Central memory CD8-positive, alpha-beta T cell (primary cell): Measurements from ENCODE around the gene ETS1.

ENCODE experiments used
- ATAC-seq: fragments of 150-1000 bp; cut with Tn5 transposase; replicated peaks from 2 replicates; pipeline ENCODE4 v1.10.0; 2022; ENCODE audit warnings: mild to moderate bottlenecking, moderate FRiP score, moderate number of reproducible peaks; ENCODE audit not compliant: poor library complexity, severe bottlenecking; ENCODE audit errors: extremely low read depth
- DNase-seq, 2 donors: peaks; one replicate each; pipeline ENCODE4 v3.0.0; 2021; ENCODE audit warnings: low spot score in 2 of 2
- H3K27ac Mint-ChIP-seq: one replicate; pipeline ENCODE4 v1.8.0; 2022; ENCODE audit warnings: low read depth, mild to moderate bottlenecking, moderate library complexity, mixed read lengths
- H3K27me3 Mint-ChIP-seq: one replicate; pipeline ENCODE4 v1.8.0; 2022; ENCODE audit warnings: mixed read lengths
- H3K36me3 Mint-ChIP-seq: one replicate; pipeline ENCODE4 v1.8.0; 2022; ENCODE audit warnings: mild to moderate bottlenecking, moderate library complexity, mixed read lengths; ENCODE audit not compliant: insufficient read depth
- H3K4me1 Mint-ChIP-seq: one replicate; pipeline ENCODE4 v1.8.0; 2022; ENCODE audit warnings: mixed read lengths
- H3K4me3 Mint-ChIP-seq: one replicate; pipeline ENCODE4 v1.8.0; 2022; ENCODE audit warnings: mild to moderate bottlenecking, moderate library complexity, mixed read lengths
- H3K9me3 Mint-ChIP-seq: one replicate; pipeline ENCODE4 v1.8.0; 2022; ENCODE audit warnings: mixed read lengths

ETS1 gene

GRCh38 chr11:128625326-128625725, 38.0 kb upstream of the ETS1 start:
- H3K4me3 Mint-ChIP-seq, result peak overlapping the region; percentile 70
- ATAC-seq (no peak), DNase-seq (no peak)
- H3K9me3 Mint-ChIP-seq, result no peaks in the 10 kb centered on the region
- H3K27ac Mint-ChIP-seq, result peak overlapping the region; percentile 97
- H3K4me1 Mint-ChIP-seq, result peaks cover 85% of the 10 kb centered on the region
- peaks cover 18% of the 10 kb centered on the region for H3K36me3 Mint-ChIP-seq
- H3K27me3 Mint-ChIP-seq, result no peaks in the 10 kb centered on the region

- H3K27me3 Mint-ChIP-seq, result no peaks in the 10 kb centered on the region
- ATAC-seq (peak; percentile 60), DNase-seq (peak; percentile 39 to 61)
- peak overlapping the region; percentile 97 for H3K27ac Mint-ChIP-seq
- peaks cover 18% of the 10 kb centered on the region for H3K36me3 Mint-ChIP-seq
- peak overlapping the region; percentile 70 for H3K4me3 Mint-ChIP-seq
- H3K4me1 Mint-ChIP-seq, result peaks cover 85% of the 10 kb centered on the region
- H3K9me3 Mint-ChIP-seq, result no peaks in the 10 kb centered on the region
These were observed 37.2 kb upstream of the ETS1 start for GRCh38 chr11:128624269-128625175.

GRCh38 chr11:128623091-128623490, 35.7 kb upstream of the ETS1 start:
- peaks cover 85% of the 10 kb centered on the region for H3K4me1 Mint-ChIP-seq
- H3K9me3 Mint-ChIP-seq, result no peaks in the 10 kb centered on the region
- H3K36me3 Mint-ChIP-seq, result peaks cover 14% of the 10 kb centered on the region
- H3K27me3 Mint-ChIP-seq, result no peaks in the 10 kb centered on the region
- no peak overlapping the region for H3K4me3 Mint-ChIP-seq
- peak overlapping the region; percentile 97 for H3K27ac Mint-ChIP-seq
- no peak for ATAC-seq
- DNase-seq, result no peak

- H3K27ac Mint-ChIP-seq, result peak overlapping the region; percentile 20
- peaks cover 75% of the 10 kb centered on the region for H3K4me1 Mint-ChIP-seq
- peaks cover 12% of the 10 kb centered on the region for H3K36me3 Mint-ChIP-seq
- DNase-seq, result no peak
- no peaks in the 10 kb centered on the region for H3K9me3 Mint-ChIP-seq
- ATAC-seq, result no peak
- H3K27me3 Mint-ChIP-seq, result no peaks in the 10 kb centered on the region
- no peak overlapping the region for H3K4me3 Mint-ChIP-seq
These were observed 34.5 kb upstream of the ETS1 start for GRCh38 chr11:128621601-128622501.

- Mint-ChIP-seq H3K36me3 (peaks cover 7% of the 10 kb centered on the region), H3K4me3 (no peak overlapping the region)
These were observed 33.1 kb upstream of the ETS1 start for GRCh38 chr11:128620309-128621100.

GRCh38 chr11:128619540-128620308, 32.4 kb upstream of the ETS1 start:
- no peak for ATAC-seq
- DNase-seq, result no peak
- Mint-ChIP-seq H3K4me1 (peaks cover 54% of the 10 kb centered on the region), H3K27me3 (no peaks in the 10 kb centered on the region), H3K4me3 (no peak overlapping the region), H3K9me3 (no peaks in the 10 kb centered on the region), H3K27ac (peak overlapping the region; percentile 67), H3K36me3 (peaks cover 6% of the 10 kb centered on the region)

More at GRCh38 chr11:128620309-128621100, 33.1 kb upstream of the ETS1 start:
- DNase-seq (no peak), ATAC-seq (no peak)
- H3K27ac Mint-ChIP-seq, result peak overlapping the region; percentile 67
- H3K4me1 Mint-ChIP-seq, result peaks cover 61% of the 10 kb centered on the region
- no peaks in the 10 kb centered on the region for H3K27me3 Mint-ChIP-seq
- no peaks in the 10 kb centered on the region for H3K9me3 Mint-ChIP-seq

- no peak overlapping the region for H3K4me3 Mint-ChIP-seq
- H3K4me1 Mint-ChIP-seq, result peaks cover 52% of the 10 kb centered on the region
- no peak overlapping the region for H3K27ac Mint-ChIP-seq
These were observed 31.6 kb upstream of the ETS1 start for GRCh38 chr11:128619007-128619406.

GRCh38 chr11:128618603-128619002, 31.2 kb upstream of the ETS1 start:
- no peak for ATAC-seq
- Mint-ChIP-seq H3K36me3 (peaks cover 2% of the 10 kb centered on the region), H3K27me3 (no peaks in the 10 kb centered on the region), H3K27ac (no peak overlapping the region), H3K4me1 (peaks cover 50% of the 10 kb centered on the region), H3K4me3 (no peak overlapping the region), H3K9me3 (no peaks in the 10 kb centered on the region)
- no peak for DNase-seq

More at GRCh38 chr11:128619007-128619406, 31.6 kb upstream of the ETS1 start:
- Mint-ChIP-seq H3K9me3 (no peaks in the 10 kb centered on the region), H3K27me3 (no peaks in the 10 kb centered on the region), H3K36me3 (peaks cover 2% of the 10 kb centered on the region)
- no peak for DNase-seq
- no peak for ATAC-seq

- no peaks in the 10 kb centered on the region for H3K9me3 Mint-ChIP-seq
- peaks cover 42% of the 10 kb centered on the region for H3K4me1 Mint-ChIP-seq
- no peak overlapping the region for H3K27ac Mint-ChIP-seq
- H3K36me3 Mint-ChIP-seq, result peaks cover 2% of the 10 kb centered on the region
- ATAC-seq (no peak), DNase-seq (no peak)
- H3K4me3 Mint-ChIP-seq, result no peak overlapping the region
- H3K27me3 Mint-ChIP-seq, result no peaks in the 10 kb centered on the region
These were observed 28.8 kb upstream of the ETS1 start for GRCh38 chr11:128616161-128616560.

GRCh38 chr11:128615612-128616011, 28.3 kb upstream of the ETS1 start:
- no peak for DNase-seq
- H3K27ac Mint-ChIP-seq, result no peak overlapping the region

GRCh38 chr11:128615076-128615475, 27.7 kb upstream of the ETS1 start:
- Mint-ChIP-seq H3K9me3 (no peaks in the 10 kb centered on the region), H3K27me3 (no peaks in the 10 kb centered on the region), H3K4me1 (peaks cover 45% of the 10 kb centered on the region), H3K4me3 (no peak overlapping the region), H3K36me3 (no peaks in the 10 kb centered on the region), H3K27ac (peak overlapping the region; percentile 12)
- ATAC-seq (no peak), DNase-seq (no peak)

More at GRCh38 chr11:128615612-128616011, 28.3 kb upstream of the ETS1 start:
- Mint-ChIP-seq H3K27me3 (no peaks in the 10 kb centered on the region), H3K4me1 (peaks cover 46% of the 10 kb centered on the region), H3K36me3 (peaks cover 2% of the 10 kb centered on the region), H3K9me3 (no peaks in the 10 kb centered on the region), H3K4me3 (no peak overlapping the region)
- no peak for ATAC-seq
